SK-MEL-5 (cell line): Measurements from ENCODE around the gene PABPC1L2A. TPM values are rescaled to one million over a fixed set of nuclear protein-coding genes. Genes with fewer than 3 reads are reported as not detected.
"Not testable (repeated sequence)": the region's sequence is repeated elsewhere in the genome, so short reads cannot be mapped to it uniquely, and the experiment has no call there.

Source experiments
- DNase-seq: peaks from one replicate; pipeline ENCODE4 v3.0.0-alpha.2; 2016; ENCODE audit warnings: low read depth, low spot score
- in situ Hi-C: cut with HindIII; loops from 2 replicates; pipeline ENCODE4 v1.10.0; 2016; ENCODE audit warnings: low sequenced_read_pairs, high pct_unique_total_duplicates, low pct_unique_long_range_greater_than_20kb
- polyA plus RNA-seq, 2 experiments: library from polyadenylated mRNA; depleted of rRNA; stranded (reverse); fragments of >200 nt; gene quantifications; 2 replicates each; pipeline ENCODE4 v1.2.3, GENCODE V29; 2015
- total RNA-seq: library from RNA; depleted of rRNA; stranded (reverse); fragments of >200 nt; shearing (Covaris generic); gene quantifications from 2 replicates; pipeline ENCODE4 v1.2.3, GENCODE V29; 2014; rRNA removed

Gene PABPC1L2A
- total RNA-seq = not detected in 2 replicates
- not detected in 2 replicates for polyA plus RNA-seq (2015; cell fraction: cytosol; rRNA removed)
- polyA plus RNA-seq (2015; cell fraction: nucleus; rRNA removed) = not detected in 2 replicates

DNA sequence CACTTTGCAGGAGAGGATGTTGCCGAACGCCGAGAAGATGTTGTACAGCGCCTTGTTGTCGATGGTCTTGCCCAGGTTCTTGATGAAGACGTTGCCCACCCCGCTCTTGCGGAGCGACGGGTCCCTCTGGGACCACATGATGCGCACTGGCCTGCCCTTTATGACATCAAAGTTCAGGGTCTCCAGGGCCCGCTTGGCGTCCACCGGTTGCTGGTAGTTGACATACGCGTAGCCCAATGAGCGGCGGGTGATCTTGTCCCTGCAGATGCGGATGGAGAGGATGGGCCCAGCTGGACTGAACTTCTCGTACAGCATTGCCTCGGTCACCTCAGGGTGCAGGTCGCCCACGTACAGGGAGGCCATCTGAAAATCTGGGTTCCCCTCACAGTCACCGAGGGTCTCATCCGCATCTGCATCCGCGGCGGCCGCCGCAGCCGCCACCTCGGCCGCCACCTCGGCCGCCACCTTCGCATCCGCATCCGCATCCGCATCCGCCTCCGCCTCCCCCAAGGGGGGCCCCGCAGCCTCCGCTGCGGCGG is at the start of gene PABPC1L2A:
Gene PABPC1L2A (minus strand): TSS at position 489 of the 539 bp plus-strand sequence. CDS start 126 bp downstream, at position 363.
- DNase-seq, in situ Hi-C loops: not testable (repeated sequence)

DNA sequence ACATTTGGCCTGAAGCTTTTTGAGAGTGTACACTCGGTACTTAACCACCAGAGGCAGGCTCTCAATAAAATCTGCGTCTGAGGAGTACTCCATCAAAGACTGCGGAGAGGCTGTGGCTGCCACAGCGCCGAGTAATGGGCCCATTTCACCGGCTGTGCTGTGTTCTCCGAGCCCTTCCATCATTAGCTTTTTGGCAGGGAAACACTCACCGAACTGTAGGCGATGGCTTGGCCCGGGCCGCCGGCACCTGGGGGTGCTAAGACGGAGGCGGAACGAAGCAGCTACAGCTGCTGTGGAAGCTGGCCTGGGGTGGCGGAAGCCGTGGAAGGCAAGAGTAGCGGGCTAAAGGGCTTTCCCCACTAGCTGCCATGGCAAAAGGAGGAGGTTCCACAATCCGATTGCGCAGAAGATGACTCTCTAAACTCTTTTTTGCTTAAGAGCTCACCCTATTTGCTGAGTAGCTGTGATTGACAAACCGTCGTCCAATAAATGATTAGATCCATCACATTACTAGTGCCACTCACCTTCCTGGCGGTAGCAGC is 48.5 kb upstream of the PABPC1L2A start:
- in situ Hi-C loops = no loop called here
- DNase-seq = peak; percentile 48

DNA sequence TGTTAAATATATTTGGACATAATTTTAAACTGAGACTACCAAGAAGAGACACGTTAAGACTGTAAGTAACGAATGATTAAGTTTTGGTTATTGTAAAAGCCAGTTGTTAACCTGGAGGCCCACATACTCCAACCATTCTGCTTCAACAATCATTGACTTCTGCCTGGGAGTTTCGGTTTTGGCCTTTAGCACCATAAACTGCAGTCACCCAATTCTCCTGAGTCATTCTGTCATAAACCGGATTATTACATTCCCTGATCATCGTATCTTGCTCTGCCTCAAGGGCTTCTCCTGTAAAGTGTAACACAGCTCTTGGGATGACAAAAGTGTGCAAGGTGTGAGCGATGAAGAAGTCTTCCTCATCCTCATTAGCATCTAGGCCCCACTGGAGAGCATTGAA is 46.9 kb upstream of the PABPC1L2A start:
- DNase-seq = no peak
- in situ Hi-C loops = no loop called here

DNA sequence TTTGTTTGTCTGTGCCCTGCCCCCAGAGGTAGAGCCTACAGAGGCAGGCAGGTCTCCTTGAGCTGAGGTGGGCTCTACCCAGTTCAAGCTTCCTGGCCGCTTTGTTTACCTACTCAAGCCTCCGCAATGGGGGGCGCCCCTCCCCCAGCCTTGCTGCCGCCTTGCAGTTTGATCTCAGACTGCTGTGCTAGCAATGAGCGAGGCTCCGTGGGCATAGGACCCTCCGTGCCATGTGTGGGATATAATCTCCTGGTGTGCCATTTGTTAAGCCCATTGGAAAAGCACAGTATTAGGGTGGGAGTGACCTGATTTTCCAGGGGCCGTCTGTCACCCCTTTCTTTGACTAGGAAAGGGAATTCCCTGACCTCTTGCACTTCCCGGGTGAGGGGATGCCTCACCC is 20.2 kb upstream of the PABPC1L2A start:
- in situ Hi-C loops, DNase-seq: not testable (repeated sequence)

DNA sequence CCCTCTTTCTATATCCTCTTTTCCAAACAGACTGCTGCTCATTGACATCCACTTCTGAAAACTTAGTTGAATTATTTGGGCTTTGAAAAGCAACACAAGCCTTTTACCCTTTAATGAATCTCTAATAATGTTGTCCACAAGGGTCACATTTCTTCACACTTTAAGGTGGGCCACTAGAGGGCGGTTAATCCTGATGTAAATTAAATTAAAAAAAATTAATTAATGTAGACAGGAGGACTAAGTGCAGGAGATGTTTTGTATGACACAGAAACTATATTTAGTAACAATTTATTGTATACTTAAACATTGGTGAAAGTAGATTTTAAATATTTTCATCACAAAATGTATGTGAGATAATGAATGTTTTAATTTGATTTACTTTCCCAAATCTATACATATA is 7.5 kb upstream of the PABPC1L2A start:
- DNase-seq = peak; percentile 1
- in situ Hi-C loops = not testable (repeated sequence)

DNA sequence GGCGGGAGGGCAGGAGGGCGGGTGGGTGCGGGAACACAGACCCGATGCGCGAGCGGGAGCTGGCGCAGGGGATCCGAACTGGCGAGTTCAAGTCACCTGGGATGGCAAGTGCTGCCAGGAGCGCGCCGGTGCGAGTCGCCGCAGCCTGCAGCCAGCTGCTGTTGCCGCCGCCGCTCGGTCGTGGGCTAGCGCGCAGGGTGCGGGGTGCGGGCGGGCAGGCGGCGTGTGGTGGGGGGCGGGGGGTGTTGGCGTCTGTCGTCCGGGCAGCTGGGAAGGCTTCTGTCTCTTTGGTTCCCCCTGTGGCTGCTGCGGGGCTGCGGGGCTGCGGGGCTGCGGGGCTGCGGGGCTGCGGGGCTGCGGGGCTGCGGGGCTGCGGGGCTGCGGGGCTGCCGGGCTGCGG is 572 bp upstream of the PABPC1L2A start:
- DNase-seq, in situ Hi-C loops: not testable (repeated sequence)

DNA sequence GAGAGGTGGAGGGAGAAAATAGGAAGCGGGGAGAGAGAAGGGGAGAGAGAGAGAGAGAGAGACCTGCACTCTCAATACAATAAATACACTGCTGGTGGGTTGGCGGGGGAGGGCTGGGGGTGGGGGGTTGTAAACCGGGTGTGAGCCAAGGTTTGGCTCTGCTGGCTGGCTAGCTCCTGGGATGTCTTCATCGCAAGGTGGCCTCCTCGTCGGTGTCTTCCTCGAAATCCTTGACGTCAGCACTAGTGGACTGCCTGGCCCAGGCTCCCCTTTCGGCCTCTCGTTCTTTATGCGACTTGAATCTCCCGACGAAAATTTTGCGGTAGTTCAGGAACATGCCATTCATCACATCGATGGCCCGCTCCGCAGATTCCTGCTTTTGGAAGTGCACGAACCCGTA is 715 bp downstream of the PABPC1L2A start:
- DNase-seq, in situ Hi-C loops: not testable (repeated sequence)

DNA sequence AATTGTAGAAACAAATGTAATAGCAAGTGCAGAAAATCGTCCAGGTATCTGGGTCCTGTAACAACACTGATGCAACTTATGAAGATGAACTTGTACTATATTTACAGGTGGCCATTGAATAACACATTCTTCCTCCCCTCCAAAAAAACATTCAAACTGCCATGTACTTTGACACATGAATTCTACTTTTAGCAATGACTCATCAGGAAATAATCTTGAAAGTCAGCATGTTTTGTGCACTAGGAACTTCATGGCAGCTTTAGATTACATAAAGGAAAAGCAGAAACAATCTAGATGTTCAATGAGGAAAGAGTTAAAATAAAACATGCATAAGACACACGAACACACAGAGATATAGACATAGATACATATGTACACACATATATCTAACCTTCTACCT is 2.5 kb downstream of the PABPC1L2A start:
- in situ Hi-C loops = no loop called here
- DNase-seq = no peak

DNA sequence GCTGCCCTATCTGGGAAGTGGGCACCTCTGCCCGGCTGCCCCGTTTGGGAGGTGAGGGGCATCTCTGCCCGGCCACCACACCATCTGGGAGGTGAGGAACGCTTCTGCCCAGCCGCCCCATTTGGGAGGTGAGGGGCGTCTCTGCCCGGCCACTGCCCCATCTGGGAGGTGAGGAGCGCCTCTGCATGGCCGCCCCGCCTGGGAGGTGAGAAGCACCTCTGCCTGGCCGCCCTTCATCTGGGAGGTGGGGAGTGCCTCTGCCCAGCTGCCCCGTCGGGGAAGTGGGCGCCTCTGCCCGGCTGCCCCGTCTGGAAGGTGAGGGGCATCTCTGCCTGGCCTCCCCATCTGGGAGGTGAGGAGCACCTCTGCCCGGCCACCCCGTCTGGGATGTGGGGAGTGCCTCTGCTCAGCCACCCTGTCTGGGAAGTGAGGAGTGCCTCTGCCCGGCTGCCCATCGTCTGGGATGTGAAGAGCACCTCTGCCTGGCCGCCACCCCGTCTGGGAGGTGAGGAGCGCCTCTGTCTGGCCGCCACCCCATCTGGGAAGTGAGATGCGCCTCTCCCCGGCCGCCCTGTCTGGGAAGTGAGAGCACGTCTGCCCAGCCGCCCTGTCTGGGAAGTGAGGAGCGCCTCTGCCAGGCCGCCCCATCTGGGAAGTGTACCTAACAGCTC is 9.8 kb downstream of the PABPC1L2A start:
- no peak for DNase-seq
- in situ Hi-C loops = no loop called here

DNA sequence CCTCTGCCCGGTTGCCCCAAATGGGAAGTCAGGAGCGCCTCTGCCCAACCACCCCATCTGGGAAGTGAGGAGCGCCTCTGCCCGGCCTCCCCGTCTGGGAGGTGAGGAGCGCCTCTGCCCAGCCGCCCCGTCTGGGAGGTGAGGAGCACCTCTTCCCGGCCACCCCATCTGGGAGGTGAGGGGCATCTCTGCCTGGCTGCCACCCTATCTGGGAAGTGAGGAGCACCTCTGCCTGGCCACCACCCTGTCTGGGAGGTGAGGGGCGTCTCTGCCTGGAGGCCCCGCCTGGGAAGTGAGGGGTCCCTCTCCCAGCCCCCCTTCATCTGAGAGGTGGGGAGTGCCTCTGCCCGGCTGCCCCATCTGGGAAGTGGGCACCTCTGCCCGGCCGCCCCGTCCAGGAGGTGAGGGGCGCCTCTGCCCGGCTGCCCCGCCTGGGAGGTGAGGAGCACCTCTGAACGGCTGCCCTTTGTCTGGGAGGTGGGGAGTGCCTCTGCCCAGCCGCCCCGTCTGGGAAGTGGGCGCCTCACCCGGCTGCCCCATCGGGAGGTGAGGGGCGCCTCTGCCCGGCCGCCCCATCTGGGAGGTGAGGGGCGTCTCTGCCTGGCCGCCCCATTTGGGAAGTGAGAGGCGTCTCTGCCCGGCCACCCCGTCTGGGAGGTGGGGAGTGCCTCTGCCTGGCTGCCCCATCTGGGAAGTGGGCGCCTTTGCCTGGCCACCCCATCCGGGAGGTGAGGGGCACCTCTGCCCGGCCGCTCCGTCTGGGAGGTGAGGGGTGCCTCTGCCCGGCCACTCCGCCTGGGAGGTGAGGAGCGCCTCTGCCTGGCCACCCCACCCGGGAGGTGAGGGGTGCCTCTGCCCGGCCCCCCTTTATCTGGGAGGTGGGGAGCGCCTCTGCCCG is 10.6 kb downstream of the PABPC1L2A start:
- in situ Hi-C loops = no loop called here
- no peak for DNase-seq

DNA sequence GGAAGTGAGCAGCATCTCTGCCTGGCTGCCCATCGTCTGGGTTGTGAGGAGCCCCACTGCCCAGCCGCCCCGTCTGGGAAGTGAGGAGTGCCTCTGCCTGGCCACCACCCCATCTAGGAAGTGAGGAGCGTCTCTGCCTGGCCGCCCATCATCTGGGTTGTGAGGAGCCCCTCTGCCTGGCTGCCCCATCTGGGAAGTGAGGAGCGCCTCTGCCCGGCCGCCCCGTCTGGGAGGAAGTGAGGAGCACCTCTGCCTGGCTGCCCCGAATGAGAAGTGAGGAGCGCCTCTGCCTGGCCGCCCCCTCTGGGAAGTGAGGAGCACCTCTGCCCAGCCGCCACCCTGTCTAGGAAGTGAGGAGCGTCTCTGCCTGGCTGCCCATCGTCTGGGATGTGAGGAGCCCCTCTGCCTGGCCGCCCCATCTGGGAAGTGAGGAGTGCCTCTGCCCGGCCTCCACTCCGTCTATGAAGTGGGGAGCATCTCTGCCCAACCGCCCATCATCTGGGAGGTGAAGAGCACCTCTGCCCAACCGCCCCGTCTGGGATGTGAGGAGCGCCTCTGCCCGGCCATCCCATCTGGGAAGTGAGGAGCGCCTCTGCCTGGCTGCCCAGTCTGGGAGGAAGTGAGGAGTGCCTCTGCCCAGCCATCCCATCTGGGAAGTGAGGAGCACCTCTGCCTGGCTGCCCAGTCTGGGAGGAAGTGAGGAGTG is 11.4 kb downstream of the PABPC1L2A start:
- DNase-seq, in situ Hi-C loops: not testable (repeated sequence)

DNA sequence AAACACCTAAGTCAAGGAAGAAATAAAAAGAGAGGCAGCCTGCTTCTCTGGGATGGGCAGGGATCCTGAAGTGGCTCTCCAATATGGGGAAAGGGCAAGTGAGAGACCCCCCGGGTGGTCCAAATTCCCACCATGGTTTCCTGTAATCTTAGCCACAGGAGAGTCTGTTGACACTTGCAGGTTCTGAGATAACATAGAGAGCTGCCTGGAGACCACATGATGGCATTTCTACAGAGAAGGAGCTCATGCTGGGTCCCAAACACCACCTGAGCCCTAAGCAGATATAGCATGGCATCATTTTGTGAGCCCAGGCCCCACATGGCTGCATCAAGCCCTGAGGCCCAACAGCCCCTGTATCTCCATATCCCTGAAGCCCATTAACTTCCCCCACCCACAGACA is 50.4 kb downstream of the PABPC1L2A start:
- DNase-seq = no peak
- in situ Hi-C loops = no loop called here

Other genes starting within 250 kb of the PABPC1L2A start
- gene FAM236C, start 166.9 kb downstream of the PABPC1L2A start, total RNA-seq = not detected in 2 replicates
- not detected in 2 replicates for gene FAM236A, start 141.3 kb downstream of the PABPC1L2A start, total RNA-seq
- not detected in 2 replicates for gene DMRTC1, start 135.7 kb downstream of the PABPC1L2A start, total RNA-seq
- not detected in 2 replicates for gene PABPC1L2B, start 76.6 kb downstream of the PABPC1L2A start, total RNA-seq
- gene NAP1L2, start 135.3 kb upstream of the PABPC1L2A start, total RNA-seq = 0.37 and 1.2 TPM in 2 replicates